Measurements from ENCODE around the gene AMOTL1. TPM values are rescaled to one million over a fixed set of nuclear protein-coding genes. Genes with fewer than 3 reads are reported as not detected.

The AMOTL1 gene
- total and polyA plus RNA-seq, 2 of the 8 experiments (the other 6 are each of a cell fraction or from before 2014, with no cell fraction given): 9.0 to 27.6 TPM

DNA sequence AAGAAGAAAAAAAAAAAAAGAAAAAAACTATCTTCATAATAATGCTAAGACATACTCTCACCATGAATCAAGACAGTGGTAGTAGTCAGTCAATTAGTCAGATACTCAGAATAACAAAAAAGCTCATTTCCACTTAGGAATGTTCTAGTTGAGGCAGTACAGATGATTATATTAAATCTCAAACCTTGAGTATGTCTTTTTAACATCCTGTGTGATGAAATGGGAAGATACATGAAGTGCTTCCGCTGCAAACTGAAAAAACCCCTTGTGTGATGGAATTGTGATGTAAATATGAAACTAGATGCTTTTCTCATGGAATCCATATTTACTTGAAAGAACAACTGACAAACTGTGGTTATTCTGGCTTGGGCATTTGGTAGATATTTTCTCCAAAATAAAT is 13.7 kb downstream of the AMOTL1 start:
- no peak overlapping the region for H3K4ac ChIP-seq (replicated peaks; ENCODE audit: insufficient read length, low read depth, low read length)
- H3K23ac ChIP-seq (ENCODE audit: insufficient read length): no peak overlapping the region
- no peak overlapping the region for H2BK15ac ChIP-seq (ENCODE audit: low read length)
- DNase-seq (ENCODE audit: low read depth in 1 of 2, low spot score in 2 of 2) (no peak), FAIRE-seq (no peak)
- no peak overlapping the region for H4K91ac ChIP-seq (replicated peaks; ENCODE audit: insufficient read length, low read length)
- no peaks in the 10 kb centered on the region for H3K36me3 ChIP-seq (ENCODE audit: control insufficient read depth in 2 of 4, insufficient read depth in 4 of 4, low read length in 3 of 4)
- peaks cover 3 to 88% of the 10 kb centered on the region in 2 experiments; a peak in 2 of 4 replicates for H3K79me2 ChIP-seq (ENCODE audit: control insufficient read depth in 1 of 2, insufficient read depth in 2 of 2, low read length in 2 of 2)
- H3K4me1 ChIP-seq (replicated peaks in 1 of 4; ENCODE audit: control insufficient read depth in 3 of 4, insufficient read depth in 4 of 4, low read length in 3 of 4): peaks cover 0 to 9% (median 3%) of the 10 kb centered on the region in 4 experiments; a peak in 2 of 7 replicates
- no peak for TF ChIP-seq ZNF274 (IDR thresholded peaks at IDR 0.05; ENCODE audit: borderline replicate concordance, extremely low read depth, low read length)
- no peak for TF ChIP-seq POLR2A (IDR thresholded peaks at IDR 0.05; ENCODE audit: control extremely low read depth in 1 of 2, low read depth in 2 of 2, low read length in 2 of 2)
- no peak for TF ChIP-seq TAF7 (optimal IDR thresholded peaks at IDR 0.05; ENCODE audit: borderline replicate concordance, low read depth, low read length)
- no peak for TF ChIP-seq NRF1 (IDR thresholded peaks at IDR 0.05; ENCODE audit: low read depth, low read length)
- TF ChIP-seq SRF (IDR thresholded peaks at IDR 0.05; ENCODE audit: low read depth, low read length): no peak
- no peak for TF ChIP-seq CBX5 (IDR thresholded peaks at IDR 0.05; ENCODE audit: low read depth, low read length)
- TF ChIP-seq CHD2 (IDR thresholded peaks at IDR 0.05; ENCODE audit: low read length): no peak
- no peak for TF ChIP-seq SIN3A (conservative IDR thresholded peaks at IDR 0.05 in 1 of 2, IDR thresholded peaks at IDR 0.05 in 1 of 2; ENCODE audit: low read depth in 1 of 2, low read length in 2 of 2)
- TF ChIP-seq HDAC2 (IDR thresholded peaks at IDR 0.05; ENCODE audit: borderline replicate concordance in 1 of 2, low read depth in 2 of 2, low read length in 2 of 2): no peak
- 79% methylated on average over 1 of the region's 1 CpG; no CpG with 5 or more reads in 1 of the 2 experiments for WGBS, 2 experiments (ENCODE audit: extremely low coverage in 1 of 2, insufficient coverage in 1 of 2, insufficient read length in 1 of 2, insufficient replicate concordance in 2 of 2, low coverage in 1 of 2, low lambda C conversion rate in 2 of 2, missing lambda C conversion rate in 1 of 2)
- peaks cover 2% of the 10 kb centered on the region in 2 experiments for H4K20me1 ChIP-seq (replicated peaks in 1 of 2; ENCODE audit: control insufficient read depth in 1 of 2, insufficient read depth in 2 of 2, low read length in 2 of 2)
- no peaks in the 10 kb centered on the region for H3K9me3 ChIP-seq (ENCODE audit: insufficient read depth in 2 of 2, low read depth in 1 of 2, low read length in 1 of 2)
- no peak overlapping the region for H3K4me2 ChIP-seq (ENCODE audit: insufficient read depth in 1 of 2, low read depth in 2 of 2, low read length in 2 of 2)
- H4K5ac ChIP-seq (ENCODE audit: insufficient read length, low read depth, low read length): no peak overlapping the region
- H3K27me3 ChIP-seq (replicated peaks in 1 of 4; ENCODE audit: control insufficient read depth in 3 of 4, extremely low read depth in 1 of 4, insufficient read depth in 3 of 4, low read length in 3 of 4): no peaks in the 10 kb centered on the region
- H2AFZ ChIP-seq (ENCODE audit: low read length): no peak overlapping the region
- no peak overlapping the region for H3K27ac ChIP-seq (ENCODE audit: low read depth, low read length)
- H3K4me3 ChIP-seq (ENCODE audit: extremely low read depth in 1 of 4, insufficient read depth in 2 of 4, low read depth in 3 of 4, low read length in 4 of 4): no peak overlapping the region
- H3K56ac ChIP-seq (replicated peaks; ENCODE audit: insufficient read length, low read depth, low read length): no peak overlapping the region
- no peak overlapping the region for H4K8ac ChIP-seq (ENCODE audit: extremely low read depth, insufficient read depth, low read length)
- no peak overlapping the region for H3K9ac ChIP-seq (replicated peaks in 1 of 4; ENCODE audit: extremely low read depth in 1 of 4, low read depth in 3 of 4, low read length in 3 of 4)
- H2BK5ac ChIP-seq (ENCODE audit: low read depth, low read length): no peak overlapping the region
- no peak overlapping the region for H2AK5ac ChIP-seq (ENCODE audit: low read depth, low read length)
- CTCF ChIA-PET (ENCODE audit: partially characterized antibody): interaction anchor here (1.0 kb wide), 1 partner anchor 41 kb away, joined by 4 read pairs; no protein-coding TSS in a partner anchor
- H2BK120ac ChIP-seq (replicated peaks; ENCODE audit: low read depth, low read length): no peak overlapping the region
- H3K23me2 ChIP-seq (ENCODE audit: low read depth, low read length): no peaks in the 10 kb centered on the region
- H2BK12ac ChIP-seq (ENCODE audit: low read depth, low read length): no peak overlapping the region
- no peak overlapping the region for H2BK20ac ChIP-seq (ENCODE audit: low read length)
- H3K14ac ChIP-seq (ENCODE audit: insufficient read length): no peak overlapping the region
- H3K79me1 ChIP-seq (ENCODE audit: low read depth, low read length): peaks cover 4% of the 10 kb centered on the region
- POLR2A ChIA-PET (ENCODE audit: partially characterized antibody): interaction anchor here (0.9 kb wide), 1 partner anchor 49 kb away, joined by 3 read pairs; no protein-coding TSS in a partner anchor
- no peak overlapping the region for H3K18ac ChIP-seq (ENCODE audit: extremely low read depth, low read length)
